OCI-M2 (cell line): ENCODE measurements around the gene PAK4.
A peak's percentile ranks its signal among the peaks of the same experiment; 100 is the strongest.
"Not testable (repeated sequence)": the region's sequence is repeated elsewhere in the genome, so short reads cannot be mapped to it uniquely, and the experiment has no call there.

Experiments
- DNase-seq: peaks from one replicate; lab custom pipeline; 2025; ENCODE audit not compliant: unreplicated experiment; lab: John Stamatoyannopoulos, UW

Gene PAK4

DNA sequence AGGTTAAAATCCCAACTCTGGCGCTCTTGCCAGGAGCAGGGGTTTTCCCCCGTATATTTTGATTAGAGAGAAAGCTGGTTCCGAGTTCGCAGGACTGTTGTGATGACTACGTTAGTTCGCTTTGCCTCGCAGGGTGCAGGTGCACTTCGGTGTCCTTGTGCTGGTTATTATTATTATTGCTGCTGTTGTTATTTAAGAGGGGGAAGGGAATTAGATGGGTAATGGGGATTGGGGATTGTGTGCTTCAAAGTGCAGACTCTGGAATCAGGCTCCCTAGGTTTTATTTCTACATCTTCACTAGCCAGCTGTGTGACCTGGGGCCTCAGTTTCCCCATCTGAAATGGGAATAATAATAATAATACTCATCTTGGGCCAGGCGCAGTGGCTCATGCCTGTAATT, 26.2 kb upstream of the PAK4 start:
- DNase-seq, result no peak

DNA sequence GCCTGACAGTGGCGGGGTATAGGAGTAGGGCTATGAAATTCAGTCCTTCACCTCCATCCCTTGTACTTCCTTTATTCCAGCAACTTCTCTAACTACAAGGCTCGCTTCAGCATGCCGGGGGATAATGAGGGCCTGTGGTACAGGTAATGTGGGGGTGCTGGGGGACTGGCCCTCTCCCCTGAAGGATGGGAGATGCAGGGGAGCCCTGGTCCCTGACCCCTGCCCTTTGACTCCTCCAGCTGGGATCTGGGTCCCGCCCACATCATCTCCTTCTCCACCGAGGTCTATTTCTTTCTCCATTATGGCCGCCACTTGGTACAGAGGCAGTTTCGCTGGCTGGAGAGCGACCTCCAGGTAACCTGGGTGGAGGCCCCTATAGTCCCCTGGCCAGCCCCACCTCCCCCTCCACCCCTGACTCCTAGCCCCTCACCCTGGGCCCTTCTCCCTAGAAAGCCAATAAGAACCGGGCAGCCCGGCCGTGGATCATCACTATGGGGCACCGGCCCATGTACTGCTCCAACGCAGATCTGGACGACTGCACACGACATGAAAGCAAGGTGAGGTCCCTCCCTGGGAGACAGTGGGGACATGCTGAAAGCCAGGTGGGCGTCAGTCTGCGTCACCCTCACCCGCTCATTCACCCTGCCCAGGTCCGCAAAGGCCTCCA, 25.0 kb upstream of the PAK4 start:
- no peak for DNase-seq

DNA sequence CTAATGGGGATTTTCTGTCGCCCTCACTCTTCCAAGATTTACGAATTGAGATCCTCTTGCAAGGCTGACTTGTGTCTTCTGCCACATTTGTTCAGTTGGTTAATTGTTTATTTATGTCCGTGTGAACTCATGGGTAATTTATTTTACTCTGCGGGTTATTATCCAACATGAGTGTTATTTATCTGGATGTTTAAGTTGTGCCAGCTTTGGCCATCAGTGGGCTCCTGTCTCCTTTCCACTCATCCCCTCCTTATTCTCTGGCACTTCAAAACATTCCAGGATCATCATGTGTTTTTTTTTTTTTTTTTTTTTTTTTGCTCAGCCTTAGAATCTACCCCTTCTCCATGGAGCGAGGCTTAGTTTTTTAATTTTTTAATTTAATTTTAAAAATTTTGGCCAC, 22.4 kb upstream of the PAK4 start:
- DNase-seq, result no peak

DNA sequence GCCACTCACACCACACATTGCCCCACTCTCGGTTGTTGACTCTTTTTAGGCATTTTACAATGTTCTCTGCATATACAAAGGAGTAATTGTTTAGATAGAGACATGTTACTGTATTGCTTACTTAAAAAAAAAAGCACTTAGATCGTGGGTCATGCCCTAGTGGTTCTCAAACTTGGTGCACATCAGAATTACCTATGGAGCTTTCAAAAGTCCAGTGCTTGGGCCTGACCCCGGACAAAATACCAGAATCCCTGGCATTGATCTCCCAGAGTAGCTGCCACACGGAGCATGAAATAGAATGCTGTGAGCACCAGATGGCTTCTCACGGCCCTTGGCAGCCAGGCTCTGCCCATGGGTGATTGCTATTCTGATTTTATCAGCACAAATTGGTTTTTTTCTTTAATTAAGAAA, 21.4 kb upstream of the PAK4 start:
- no peak for DNase-seq

DNA sequence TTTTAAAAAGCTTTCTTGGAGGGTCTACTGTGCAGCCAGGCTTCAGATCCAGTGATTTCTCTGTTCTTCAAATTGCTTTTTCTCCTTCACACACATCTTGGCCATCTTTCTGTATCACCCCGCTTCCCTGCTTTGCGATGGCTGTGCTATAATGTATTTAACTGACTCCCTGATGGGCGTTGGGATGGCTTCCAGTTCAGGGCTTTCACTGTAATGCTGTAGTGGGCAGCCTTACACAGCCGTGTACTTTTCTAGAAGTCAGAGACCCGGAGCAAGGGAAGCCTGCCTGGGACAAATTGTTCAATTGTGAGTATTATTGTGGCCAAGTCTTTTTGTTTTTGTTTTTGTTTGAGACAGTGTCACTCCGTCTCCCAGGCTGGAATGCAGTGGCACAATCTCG, 19.4 kb upstream of the PAK4 start:
- no peak for DNase-seq

DNA sequence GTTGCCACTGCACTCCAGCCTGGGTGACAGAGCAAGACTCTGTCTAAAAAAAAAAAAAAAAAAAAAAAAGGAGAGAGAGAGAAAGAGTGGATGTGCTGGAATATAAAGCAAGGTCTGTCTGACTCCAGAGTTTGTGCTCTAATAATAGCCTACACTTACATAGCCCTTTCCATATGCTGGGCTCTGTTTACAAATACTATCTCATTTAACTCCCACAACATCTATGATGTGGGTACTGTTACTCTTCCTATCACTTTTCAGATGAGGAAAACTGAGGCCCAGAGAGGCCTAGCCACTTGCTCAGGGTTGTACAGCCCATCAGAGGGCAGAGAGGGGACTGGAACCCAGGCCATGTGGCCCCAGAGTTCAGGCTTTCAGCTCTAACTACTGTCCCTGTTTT, 15.9 kb upstream of the PAK4 start:
- DNase-seq, result no peak

DNA sequence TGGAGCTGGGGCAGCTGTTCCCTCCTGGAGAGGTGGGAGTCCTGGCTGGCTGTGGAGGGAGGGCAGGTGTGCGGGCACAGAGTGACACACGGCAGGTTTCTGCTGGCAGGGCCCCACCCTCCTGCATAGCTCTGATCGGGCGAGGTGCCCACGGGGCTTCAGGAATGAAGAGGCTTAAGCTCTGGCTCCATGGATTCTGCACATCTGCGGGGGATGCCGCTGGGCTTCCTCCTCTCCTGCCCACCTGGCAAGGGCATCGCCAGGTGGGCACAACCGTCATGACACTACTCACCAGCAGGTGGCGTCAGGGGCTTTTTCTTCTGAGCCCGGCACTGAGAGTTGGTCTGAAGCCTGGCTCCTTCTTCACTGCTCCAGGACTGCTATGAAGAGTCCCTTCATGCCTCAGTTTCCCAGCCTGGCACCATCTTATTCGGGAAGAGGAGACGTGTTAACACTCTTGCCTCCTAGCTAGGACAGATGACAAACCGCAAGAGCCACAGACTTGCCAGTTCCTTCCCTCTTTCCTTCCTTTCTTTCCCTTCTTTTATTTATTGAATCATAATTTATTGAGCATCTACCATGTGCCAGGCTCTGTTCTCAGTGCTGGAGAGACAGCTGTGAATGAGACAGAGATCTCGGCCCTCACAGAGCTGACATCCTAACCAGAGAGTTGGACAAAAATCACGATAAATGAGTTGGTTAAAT, 15.2 kb upstream of the PAK4 start:
- peak; percentile 25 for DNase-seq

DNA sequence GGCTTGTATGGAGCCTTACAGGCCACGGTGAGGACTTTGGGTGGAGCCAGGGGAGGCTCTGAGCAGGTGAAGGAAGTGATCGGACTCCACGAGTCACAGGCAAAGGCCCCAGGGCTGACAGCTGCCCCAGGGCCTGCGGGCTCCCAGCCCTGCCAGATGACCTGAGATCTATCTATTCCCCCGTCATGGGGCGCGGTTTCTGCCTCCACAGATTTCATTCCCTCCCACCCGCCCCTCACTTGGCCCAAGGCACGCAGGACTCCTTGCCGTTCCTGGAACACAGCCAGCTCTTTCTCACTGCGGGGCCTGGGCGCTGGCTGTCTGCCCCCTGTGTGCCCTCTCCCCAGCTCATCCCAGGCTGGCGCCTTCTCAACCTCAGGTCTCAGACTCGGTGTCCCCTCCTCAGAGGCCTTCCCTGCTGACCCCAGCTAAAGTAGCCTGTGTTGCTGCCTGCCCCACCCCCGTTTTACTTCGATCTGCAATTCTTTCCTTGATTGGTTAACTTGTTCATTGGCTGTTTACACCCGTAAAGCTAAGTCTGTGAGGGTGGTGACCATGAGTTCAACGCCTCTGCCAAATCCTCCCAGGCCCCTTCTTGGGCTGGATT, 13.9 kb upstream of the PAK4 start:
- DNase-seq, result no peak

DNA sequence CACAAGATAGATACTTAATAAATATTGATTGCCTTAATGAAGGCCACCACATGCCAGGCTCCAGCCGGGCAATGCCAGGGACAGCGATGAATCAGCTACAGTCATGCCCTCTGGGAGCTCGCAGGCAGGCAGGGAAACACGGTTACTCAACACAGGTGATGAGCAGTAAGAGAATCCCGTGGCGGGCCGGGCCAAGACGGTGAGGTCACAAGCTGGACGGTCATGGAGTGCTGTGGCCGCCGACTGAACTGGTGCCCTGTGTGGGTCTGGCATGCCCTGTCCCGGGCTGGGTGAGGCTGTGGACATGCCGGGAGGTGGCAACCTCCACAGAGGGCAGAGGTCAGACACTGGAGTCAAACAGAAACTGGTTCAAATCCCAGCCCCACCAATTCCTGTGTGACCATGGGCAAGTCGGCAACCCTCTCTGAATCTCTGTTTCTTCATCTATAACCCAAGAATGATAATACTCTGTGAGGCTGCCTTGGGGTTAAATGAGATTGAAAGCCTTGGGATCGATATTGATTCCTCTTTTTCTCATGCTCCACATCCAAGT, 13.2 kb upstream of the PAK4 start:
- no peak for DNase-seq

DNA sequence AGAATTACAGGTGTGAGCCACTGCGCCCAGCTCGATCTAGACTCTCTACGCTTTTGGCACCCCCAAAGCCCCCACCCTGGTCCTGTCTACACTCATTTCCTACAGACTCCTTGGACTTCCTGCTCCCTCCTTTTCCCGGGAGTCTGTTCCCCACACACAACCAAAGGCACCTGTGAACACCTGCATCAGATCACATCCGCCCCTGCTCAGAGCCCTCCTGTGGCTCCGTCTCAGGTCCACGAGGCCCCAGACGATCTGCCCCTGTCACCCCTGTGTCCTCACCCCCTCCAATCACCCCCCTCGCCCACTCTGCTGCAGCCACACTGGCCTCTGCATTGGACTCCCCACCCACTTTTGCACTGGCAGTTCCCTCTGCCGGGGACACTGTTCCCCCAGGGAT, 12.4 kb upstream of the PAK4 start:
- DNase-seq, result no peak

DNA sequence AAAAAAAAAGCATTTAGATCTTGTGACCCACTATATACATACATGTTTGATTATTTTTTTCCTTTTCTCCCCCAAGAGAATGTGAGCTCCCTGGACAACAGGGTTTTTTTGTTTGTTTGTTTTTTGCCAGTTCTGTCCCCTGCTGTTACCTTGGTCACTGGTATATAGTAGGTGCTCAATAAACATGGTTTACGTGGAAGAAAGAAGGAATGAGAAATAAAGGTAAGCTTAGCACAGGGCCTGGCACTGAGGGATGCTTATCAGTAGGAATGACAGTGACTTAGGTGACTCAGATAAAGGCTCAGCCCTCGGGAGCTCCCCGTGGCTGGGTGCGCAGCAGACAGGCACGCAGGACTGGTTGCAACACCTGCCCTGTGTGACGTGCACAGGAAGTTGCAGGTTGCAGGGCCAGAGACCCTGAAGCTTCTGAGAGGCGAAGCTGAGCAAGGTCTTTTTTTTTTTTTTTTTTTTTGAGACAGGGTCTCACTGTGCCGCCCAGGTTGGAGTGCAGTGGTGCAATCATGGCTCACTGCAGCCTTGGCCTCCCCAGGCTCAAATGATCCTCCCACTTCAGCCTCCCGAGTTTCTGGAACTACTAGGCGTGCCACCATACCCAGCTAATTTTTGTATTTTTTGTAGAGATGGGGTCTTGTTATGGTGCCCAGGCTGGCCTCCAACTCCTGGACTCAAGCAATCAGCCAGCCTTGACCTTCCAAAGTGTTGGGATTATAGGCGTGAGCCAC, 10.3 kb upstream of the PAK4 start:
- DNase-seq, result no peak

DNA sequence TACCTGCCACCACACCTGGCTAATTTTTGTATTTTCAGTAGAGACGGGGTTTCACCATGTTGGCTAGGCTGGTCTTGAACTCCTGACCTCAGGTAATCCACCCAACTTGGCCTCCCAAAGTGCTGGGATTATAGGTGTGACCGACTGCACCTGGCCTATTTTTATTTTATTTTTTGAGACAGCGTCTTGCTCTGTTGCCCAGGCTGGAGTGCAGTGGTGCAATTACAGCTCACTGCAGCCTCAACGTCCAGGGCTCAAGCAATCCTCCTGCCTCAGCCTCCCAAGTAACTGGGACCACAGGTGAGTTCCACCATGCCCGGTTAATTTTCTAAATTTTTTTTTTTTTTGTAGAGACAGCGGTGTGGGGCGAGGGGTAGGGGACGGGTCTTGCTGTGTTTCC, 8.6 kb upstream of the PAK4 start:
- DNase-seq, result not testable (repeated sequence)

DNA sequence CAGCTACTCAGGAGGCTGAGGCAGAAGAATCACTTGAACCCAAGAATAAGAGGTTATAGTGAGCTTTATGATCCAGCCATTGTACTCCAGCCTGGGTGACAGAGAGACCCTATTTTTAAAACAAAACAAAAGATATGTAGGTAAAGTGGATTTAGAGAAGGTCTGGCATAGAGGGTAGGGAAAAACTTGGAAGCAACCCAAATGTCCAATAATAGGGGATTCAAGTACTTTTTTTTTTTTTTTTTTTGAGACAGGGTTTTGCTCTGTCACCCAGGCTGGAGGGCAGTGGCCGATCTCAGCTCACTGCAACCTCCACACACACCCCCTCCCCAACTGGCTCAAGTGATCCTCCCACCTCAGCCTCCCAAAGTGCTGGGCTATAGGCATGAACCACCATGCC, 5.8 kb upstream of the PAK4 start:
- no peak for DNase-seq

DNA sequence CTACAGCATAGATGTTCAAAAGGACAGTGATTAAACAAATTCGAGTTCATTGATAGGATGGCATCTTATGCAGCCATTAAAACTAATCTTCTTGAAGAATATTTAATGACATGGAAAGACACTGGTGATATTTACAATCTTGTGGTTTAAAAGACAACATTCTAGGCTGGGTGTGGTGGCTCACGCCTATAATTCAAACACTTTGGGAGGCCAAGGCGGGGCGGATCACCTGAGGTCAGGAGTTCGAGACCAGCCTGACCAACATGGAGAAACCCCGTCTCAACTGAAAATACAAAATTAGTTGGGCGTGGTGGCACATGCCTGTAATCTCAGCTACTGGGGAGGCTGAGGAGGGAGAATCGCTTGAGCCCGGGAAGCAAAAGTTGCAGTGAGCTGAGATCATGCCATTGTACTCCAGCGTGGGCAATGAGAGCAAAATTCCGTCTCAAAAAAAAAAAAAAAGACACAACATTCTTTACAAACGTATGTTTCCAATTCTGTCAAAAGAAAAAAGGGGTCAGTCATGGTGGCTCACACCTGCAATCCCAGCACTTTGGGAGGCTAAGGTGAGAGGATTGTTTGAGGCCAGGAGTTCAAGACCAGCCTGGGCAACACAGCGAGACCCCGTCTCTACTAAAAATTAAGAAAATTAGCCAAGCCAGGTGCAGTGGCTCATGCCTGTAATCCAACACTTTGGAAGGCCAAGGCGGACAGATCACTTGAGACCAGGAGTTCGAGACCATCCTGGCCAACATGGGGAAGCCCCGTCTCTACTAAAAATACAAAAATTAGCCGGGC, 2.5 kb upstream of the PAK4 start:
- DNase-seq, result no peak

DNA sequence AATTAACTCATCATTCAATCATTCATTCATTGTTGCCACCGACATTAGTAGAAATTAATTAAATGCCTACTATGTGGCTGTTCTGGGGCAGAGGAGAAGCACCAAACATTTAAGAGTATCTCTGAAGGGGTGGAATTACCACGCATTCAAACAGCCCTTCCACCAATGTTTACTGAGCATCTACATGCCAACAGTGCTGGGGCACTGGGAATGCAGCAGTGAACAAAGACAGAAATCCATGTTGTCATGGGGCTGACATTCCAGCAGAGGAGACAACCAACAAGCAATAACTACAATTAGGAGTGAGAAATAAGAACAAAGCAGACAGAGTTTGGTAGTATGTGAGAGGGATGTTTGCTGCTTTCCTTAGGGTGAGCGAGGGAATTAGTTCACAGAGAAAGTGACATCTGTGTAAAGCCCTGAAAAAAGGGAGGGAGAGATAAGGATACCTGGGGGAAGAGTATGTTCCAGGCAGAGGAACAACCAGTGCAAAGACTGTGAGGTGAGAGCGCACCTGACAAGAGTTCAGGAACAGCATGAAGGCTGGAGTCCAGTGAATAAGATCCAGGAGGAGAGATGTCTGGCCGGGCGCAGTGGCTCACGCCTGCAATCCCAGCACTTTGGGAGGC, 1.3 kb upstream of the PAK4 start:
- no peak for DNase-seq

DNA sequence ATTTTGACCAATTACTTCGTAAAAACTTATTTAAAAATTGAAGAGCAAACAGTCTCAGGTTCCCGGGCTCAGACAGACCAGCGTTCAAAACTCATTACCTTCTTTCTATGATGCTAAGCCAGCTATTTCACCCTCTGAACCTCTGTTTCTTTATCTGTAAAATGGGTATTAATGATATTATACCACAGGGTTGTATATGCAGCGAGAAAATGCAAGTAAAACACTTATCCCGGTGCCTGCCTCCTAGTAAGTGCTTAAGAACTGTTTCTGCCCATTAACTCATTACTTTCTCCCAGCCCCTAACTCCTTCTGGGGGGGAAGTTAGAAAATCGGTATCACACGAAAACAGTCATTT, 410 bp upstream of the PAK4 start:
- DNase-seq, result no peak

DNA sequence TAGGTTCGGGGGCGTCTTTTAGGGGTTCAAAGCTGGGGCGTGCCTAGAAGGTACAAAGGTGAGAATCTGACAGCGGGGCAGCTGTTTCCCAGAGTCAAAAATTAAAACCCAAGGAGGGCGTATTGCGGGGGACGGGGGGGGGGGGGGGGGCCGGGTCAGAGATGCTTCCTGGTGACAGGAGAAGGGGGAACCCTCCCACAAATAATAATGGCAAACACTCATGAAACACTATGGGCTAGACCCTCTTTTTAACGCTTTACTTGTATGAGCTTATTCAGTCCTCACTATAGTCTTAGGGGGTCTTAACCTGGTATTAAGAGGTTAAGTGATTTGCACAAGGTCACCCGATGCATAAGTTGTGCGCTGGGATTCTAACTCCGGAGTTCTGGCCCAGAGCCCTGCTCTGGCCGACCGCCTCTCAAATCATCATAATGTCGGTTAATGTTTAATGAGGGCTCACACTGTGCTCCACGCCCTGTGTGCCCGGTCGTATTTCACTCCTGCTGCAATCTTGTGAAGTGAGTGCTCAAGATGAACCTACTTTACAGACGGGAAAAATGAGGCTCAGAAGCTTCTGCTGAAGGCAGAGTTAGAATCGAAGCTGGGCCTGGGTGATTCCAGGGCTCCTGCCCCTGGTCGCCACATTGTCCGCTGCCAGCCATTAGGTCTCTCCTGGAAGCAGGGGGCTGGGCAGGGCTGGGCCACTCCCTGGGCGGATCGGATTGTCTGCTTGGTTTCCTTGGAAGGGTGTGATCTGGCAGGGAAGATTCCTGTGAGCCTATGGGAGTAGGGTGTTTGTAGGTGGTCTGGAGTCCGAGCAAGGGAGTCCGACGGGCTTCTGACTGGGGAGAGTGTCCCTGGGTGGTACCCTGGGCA, 964 bp downstream of the PAK4 start:
- no peak for DNase-seq

DNA sequence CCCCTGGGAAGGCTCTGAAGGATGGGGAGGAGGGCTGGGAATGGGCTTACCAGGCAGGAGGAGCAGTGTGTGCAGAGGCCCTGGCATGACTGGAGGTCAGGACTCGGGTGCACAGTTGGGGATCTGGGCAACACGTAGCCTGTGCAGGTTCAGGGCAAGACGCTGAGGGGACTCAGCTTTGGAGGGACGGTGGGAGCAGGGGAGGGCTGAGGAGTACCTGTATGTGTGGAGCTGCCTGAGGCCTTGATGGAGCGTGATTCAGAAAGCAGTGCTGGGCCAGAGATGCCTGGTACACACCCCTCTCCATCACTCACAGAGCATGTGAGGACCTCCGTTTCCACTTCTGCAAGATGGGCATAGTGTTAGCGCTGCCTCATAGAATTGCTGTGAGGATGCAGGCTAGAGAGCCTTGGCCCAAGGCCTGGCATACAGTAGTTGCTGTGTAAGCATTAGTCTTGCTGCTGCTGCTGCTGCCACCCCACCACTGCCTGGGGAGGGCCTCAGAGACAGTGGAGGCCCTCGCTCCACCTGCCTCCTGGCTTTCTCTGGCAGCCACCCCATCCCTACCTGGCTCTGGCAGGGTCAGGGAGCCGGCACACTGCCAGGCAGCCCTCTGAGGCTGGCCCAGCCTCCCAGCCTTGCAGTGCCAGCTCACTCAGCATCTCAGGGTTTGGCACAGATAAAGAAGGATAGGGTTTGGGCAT, 2.4 kb downstream of the PAK4 start:
- no peak for DNase-seq

DNA sequence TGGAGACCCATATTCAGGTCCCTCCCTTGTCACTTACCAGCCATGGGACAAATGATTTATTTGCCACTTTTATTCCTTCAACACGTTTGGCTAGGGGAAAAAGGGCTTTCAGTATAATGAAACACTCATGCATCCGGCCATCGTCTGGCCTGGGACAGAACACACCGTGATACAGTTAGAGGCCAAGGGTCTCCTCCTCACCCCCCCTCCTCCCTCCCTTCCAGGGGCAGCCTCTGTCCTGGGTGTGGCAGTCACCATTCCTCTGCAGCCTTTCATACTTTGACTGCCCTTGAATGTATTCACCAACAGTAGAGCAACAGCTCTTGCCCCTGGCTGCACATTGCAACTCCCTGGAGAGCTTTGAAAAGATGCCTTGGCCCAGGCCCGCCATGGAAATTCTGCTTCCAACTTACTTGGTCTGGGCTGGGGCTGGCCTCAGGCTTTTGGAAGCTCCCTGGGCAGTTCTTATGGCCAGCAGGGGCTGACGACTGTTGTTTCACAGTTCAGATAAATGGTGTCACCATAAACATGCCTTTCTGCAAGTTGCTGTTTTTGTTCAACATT, 3.0 kb downstream of the PAK4 start:
- no peak for DNase-seq
